Dermis lymphatic vessel endothelial cell (primary cell): ENCODE data around the gene NDUFS5. TPM values are rescaled to one million over a fixed set of nuclear protein-coding genes. Genes with fewer than 3 reads are reported as not detected.

Experiments
- total RNA-seq: library from RNA; depleted of rRNA; stranded (reverse); fragments of >200 nt; gene quantifications from 2 replicates; pipeline ENCODE4 v1.2.1, GENCODE V29; 2014

Gene NDUFS5
- 427 and 486 TPM in 2 replicates for total RNA-seq

GRCh38 chr1:39026051-39026865 is at the start of gene NDUFS5:
TSS of gene NDUFS5 (plus strand) at chr1:39026350. CDS start at chr1:39028725, 2,375 bp downstream.

DNA sequence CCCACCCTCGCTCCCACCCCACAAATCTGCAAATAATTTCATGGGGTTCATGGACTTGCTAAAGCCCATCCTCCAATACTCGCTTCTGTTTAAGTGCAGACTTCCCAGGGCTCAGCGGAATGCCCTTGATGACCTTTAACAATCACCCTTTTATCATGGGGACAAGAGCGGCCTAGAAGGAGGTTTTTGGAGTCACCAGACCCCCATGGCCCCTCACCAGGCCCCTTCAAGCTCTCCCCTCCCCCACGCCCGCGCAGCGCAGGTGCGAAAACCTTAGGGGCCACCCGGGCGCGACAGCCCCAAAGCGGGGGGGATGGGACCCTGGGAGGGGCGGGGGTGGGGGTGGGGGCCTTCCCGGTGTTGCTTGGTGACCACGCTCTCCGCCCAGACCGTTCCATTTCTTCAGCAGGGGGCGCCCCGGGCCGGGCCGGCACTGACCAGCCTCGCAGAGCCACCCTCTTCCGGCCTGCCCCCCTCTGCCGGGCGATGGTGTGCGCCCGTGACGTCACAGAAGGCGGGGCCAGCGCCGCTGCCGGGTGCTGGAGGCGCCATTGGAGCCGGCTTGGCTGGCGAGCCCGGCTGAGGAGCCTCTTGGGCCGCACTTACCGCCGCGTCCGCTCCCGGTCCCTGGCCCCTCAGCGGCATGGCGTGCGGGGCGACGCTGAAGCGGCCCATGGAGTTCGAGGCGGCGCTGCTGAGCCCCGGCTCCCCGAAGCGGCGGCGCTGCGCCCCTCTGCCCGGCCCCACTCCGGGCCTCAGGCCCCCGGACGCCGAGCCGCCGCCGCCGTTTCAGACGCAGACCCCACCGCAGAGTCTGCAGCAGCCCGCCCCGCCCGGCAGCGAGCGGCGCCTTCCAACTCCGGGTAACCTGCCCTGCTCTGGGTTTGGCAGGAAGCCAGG is 35.2 kb upstream of the NDUFS5 start, which contains the start of gene AKIRIN1:
AKIRIN1 (plus strand) TSS at position 539 of the 900 bp plus-strand sequence; CDS start at position 644, 105 bp downstream.

Other genes starting within 250 kb of the NDUFS5 start
- gene RRAGC, start 166.6 kb upstream of the NDUFS5 start, total RNA-seq: 17.9 and 22.4 TPM in 2 replicates
- gene MYCBP, start 153.0 kb upstream of the NDUFS5 start, total RNA-seq: 5.7 and 8.7 TPM in 2 replicates
- not detected in 2 replicates for gene GJA9, start 144.8 kb upstream of the NDUFS5 start, total RNA-seq
- not detected in 2 replicates for gene RHBDL2, start 84.5 kb upstream of the NDUFS5 start, total RNA-seq
- 41.8 and 46.8 TPM in 2 replicates for gene AKIRIN1, start 35.1 kb upstream of the NDUFS5 start, total RNA-seq
- gene MACF1, start 178.3 kb downstream of the NDUFS5 start, total RNA-seq: 501 and 507 TPM in 2 replicates